Activated CD4-positive, CD25-positive, alpha-beta regulatory T cell treated with anti-CD3 and anti-CD28 coated beads, Interleukin-2, amount 50 U/mL, for 16 hours (primary cell): ENCODE data around the gene SGO2.
"Not testable (repeated sequence)": the region's sequence is repeated elsewhere in the genome, so short reads cannot be mapped to it uniquely, and the experiment has no call there.

ENCODE experiments used
- DNase-seq: peaks from one replicate; pipeline ENCODE4 v3.0.0-alpha.2; 2020; ENCODE audit warnings: low read depth, low spot score

Gene SGO2

DNA sequence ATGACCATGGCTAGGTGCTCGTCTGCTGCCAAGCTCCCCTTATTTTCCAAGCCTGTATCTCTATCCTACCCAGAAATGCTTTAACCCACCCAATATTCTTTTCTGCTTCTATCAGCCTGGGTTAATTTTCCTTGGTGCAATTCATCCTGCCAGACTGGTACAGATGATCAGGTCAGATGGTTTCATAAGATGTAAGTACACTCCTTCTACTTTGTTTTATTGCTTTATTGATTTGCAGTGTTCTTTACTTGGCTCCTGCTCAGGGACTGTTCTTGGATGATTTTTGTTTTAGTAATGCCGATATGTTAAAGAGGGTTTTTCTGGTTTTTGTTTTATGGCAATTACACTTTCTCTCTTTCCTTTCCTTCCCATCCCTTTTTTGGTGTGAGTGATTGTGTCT, 2.4 kb upstream of the SGO2 start:
- DNase-seq = no peak

DNA sequence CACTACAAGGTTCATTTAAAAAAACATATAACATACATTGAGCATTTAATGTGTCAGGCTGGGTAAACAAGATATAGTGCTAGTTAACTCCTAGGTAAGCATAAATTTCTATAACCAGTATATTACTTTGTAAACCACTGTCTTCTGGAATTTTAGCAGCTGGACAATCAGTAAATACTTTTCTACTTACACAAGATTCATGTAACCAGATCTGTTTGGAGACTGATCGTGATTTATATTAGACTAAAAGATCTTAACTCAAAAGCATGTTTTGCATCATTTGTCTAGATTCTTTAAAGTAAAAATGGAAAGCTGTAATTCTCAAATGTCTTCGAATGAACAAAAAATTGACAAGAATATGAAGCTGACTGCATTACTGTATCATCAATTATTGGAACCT, 941 bp upstream of the SGO2 start:
- no peak for DNase-seq

GRCh38 chr2:200525551-200525881, 491 bp upstream of the SGO2 start:
- no peak for DNase-seq

GRCh38 chr2:200528228-200528627, 2.2 kb downstream of the SGO2 start:
- no peak for DNase-seq

GRCh38 chr2:200533754-200534153, 7.7 kb downstream of the SGO2 start:
- DNase-seq = no peak

GRCh38 chr2:200534572-200534971, 8.6 kb downstream of the SGO2 start:
- no peak for DNase-seq

GRCh38 chr2:200538139-200538538, 12.1 kb downstream of the SGO2 start:
- DNase-seq = no peak

GRCh38 chr2:200540793-200541192, 14.8 kb downstream of the SGO2 start:
- DNase-seq = no peak

GRCh38 chr2:200566596-200566995, 40.6 kb downstream of the SGO2 start:
- DNase-seq = not testable (repeated sequence)

DNA sequence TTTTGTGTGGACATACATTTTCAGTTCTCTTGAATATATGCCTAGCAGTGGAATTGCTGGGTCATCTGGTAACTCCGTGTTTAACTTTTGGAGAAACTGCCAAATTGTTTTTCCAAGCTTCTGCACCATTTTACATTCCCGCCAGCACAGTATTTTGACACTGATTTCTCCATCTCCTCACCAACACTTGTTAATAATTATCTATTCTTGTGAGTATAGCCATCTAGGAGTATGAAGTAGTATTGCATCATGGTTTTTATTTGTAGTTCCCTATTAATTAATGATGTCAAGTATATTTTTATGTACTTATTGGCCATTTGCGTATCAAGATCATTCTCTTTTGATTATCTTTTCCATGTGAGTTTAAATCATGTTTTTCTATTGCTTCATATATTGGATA, 41.9 kb downstream of the SGO2 start:
- DNase-seq = no peak

DNA sequence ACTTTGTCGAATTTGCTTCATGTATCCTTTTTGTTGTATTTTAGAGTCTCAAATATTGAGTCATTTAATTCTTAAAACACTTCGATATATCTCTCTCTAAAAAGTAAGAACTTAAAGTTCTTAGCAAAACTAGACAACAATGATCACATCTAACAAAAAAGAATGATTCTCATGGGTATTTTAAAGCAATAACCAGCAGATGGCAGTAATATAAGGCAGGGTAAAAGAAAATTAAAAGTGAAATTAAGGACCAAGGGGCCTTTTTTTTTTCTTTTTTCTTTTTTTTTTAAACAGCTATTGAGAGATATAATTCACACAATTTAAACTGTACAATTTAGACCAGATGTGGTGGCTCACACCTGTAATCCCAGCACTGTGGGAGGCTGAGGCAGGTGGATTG, 50.0 kb downstream of the SGO2 start:
- no peak for DNase-seq

- no peak for DNase-seq
Observed at GRCh38 chr2:200577027-200577426, 51.0 kb downstream of the SGO2 start.

DNA sequence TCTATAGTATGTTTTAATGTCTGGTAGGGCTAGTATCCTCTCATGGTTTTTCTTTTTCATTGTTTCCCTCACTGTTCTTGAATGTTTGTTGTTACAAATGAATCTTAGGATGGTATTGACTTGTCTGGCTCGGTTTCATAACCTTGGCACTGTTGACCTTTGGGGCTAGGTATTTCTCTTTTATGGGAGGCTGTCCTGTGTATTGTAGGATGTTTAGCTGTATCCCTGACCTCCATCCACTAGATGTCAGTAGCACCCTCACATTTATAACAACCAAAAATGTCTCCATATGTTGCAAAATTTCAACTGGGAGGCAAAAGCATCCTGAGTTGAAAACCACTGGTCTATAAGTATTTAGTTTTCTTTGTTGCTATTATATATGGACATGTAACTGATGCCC, 52.8 kb downstream of the SGO2 start:
- DNase-seq = no peak

DNA sequence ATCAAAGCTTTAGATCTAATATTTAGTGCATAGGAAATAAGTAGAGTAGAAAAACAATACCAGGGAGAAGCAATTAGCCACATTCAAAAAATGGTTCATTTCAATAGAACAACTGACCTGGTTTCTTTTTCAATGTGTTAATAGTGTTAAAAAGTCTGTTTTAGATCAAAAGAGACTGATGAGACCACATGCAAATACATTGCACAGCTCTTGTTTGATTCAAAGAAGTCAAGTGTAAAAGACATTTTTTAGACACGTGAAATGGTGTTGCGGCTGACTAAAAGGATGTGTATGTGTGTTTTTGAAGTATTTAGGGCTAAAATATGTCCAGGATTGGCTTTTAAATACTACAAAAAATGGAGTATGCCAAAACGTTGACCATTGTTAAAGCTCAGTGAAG, 58.6 kb downstream of the SGO2 start:
- DNase-seq = no peak

DNA sequence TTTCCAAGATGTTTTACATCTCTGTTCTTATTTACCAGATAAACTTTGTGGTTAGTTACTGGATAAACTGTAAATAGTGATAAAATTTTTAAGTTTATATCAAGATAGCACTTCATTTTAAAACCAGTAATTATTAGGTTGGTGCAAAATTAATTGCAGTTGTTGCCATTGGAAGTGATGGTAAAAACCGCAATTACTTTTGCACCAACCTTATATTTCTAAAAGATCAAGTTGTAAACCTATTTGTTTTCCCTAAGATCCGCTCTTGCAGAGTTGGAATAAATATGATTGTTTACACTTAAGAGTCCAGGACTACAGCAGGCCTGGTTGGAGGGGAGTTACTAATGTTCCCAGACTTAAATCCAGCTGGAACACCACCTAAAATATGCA, 59.3 kb downstream of the SGO2 start:
- DNase-seq = no peak

- DNase-seq = no peak
Observed at GRCh38 chr2:200585730-200586643, 60.0 kb downstream of the SGO2 start, which contains the start of gene AOX1. Gene AOX1, plus strand, starts transcription at chr2:200586014. Its CDS starts 95 bp downstream, at chr2:200586109.

- no peak for DNase-seq
Observed at GRCh38 chr2:200586644-200586975, 60.6 kb downstream of the SGO2 start.

GRCh38 chr2:200587007-200587616, 61.1 kb downstream of the SGO2 start:
- no peak for DNase-seq

- DNase-seq = no peak
Observed at GRCh38 chr2:200588076-200588678, 62.2 kb downstream of the SGO2 start.

- DNase-seq = no peak
Observed at GRCh38 chr2:200590090-200590489, 64.1 kb downstream of the SGO2 start.

DNA sequence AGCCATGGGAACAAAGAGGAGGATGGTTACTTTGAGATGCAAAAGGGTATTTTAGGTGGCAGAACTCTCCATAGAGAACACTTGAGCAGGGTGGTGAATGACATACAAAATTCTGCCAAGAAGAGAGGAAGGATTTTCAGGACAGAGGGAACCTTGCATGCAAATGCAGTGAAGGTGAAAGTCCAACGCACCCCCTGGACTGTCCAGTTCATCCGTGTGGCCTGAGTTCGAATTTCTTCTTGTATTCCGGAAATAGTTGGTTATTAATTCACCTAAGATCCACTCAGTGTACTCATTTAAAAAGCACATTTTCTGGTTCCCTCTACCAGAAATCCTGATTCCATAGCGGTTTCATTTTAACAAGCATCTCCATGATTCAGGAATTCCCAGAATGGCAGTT, 65.3 kb downstream of the SGO2 start:
- DNase-seq = no peak

GRCh38 chr2:200592406-200593075, 66.5 kb downstream of the SGO2 start:
- no peak for DNase-seq
